HCT116 (cell line): ENCODE results near the gene PRKCA. TPM values are rescaled to one million over a fixed set of nuclear protein-coding genes. Genes with fewer than 3 reads are reported as not detected.

Experiments used
- ATAC-seq: fragments of 200-7000 bp; cut with Tn5 transposase; 2 replicates; pipeline ENCODE4 v1.9.1; 2020; ENCODE audit warnings: mild to moderate bottlenecking, moderate library complexity
- BruUV-seq: library from RNA; stranded (reverse); fragments of 400-500 nt; replicated peaks from 2 replicates; lab custom pipeline; 2021; lab: Mats Ljungman, UMichigan
- CTCF ChIA-PET: fragments of 300-600 bp; sonication (Branson Sonifier 250); formaldehyde crosslinking; loops from one replicate; lab custom pipeline; 2021; ENCODE audit warnings: antibody characterized with exemption; lab: Charles Lee
- POLR2A ChIA-PET: fragments of 300-600, 350-600 bp; sonication (Branson Sonifier 250); formaldehyde crosslinking; loops from one replicate; lab custom pipeline; 2021; ENCODE audit warnings: antibody characterized with exemption; lab: Charles Lee
- RAD21 ChIA-PET, 2 experiments: fragments of 300-600 bp; sonication (Branson Sonifier 250); formaldehyde crosslinking; loops; one replicate each; lab custom pipeline; 2023; ENCODE audit warnings: low total read pairs in 2 of 2; ENCODE audit not compliant: uncharacterized antibody in 2 of 2, unreplicated experiment in 2 of 2, low non-redundant PET in 1 of 2; lab: Charles Lee
- DNase-seq: peaks from one replicate; pipeline ENCODE4 v3.0.0-alpha.2; 2010; ENCODE audit warnings: low read depth, low spot score
- H2AFZ ChIP-seq: fragments of 200-600 bp; shearing (Covaris generic), sonication (generic); 2 replicates; pipeline ENCODE4 v1.6.1; 2017; ENCODE audit warnings: low read depth, mixed run types, mixed read lengths, antibody characterized with exemption, low read length; ENCODE audit not compliant: poor library complexity, severe bottlenecking
- H3K27ac ChIP-seq: 2 replicates; pipeline ENCODE4 v1.5.1; 2012; ENCODE audit warnings: low read depth, low read length
- H3K27me3 ChIP-seq: fragments of 200-600 bp; sonication (generic); 2 replicates; pipeline ENCODE4 v1.6.1; 2016; ENCODE audit warnings: mixed run types, low read length, mixed read lengths; ENCODE audit not compliant: insufficient read depth
- H3K36me3 ChIP-seq, 2 experiments: fragments of 200-500 bp in 1 of 2; fragments of 200-600 bp in 1 of 2; sonication (Bioruptor generic) in 1 of 2; sonication (generic) in 1 of 2; 2 replicates each; pipeline versions ENCODE4 v1.5.1 to v1.6.1; 2014 to 2016; ENCODE audit warnings: low read length in 2 of 2, inconsistent platforms in 1 of 2, mixed read lengths in 1 of 2, mixed run types in 1 of 2; ENCODE audit not compliant: insufficient read depth in 2 of 2, control insufficient read depth in 1 of 2
- H3K4me1 ChIP-seq, 2 experiments: fragments of 200-600 bp in 1 of 2; sonication (generic) in 1 of 2; 2 replicates each; pipeline versions ENCODE4 v1.5.1 to v1.6.1; 2012 to 2017; ENCODE audit warnings: low read length in 2 of 2, inconsistent platforms in 1 of 2, mild to moderate bottlenecking in 1 of 2, mixed read lengths in 1 of 2, mixed run types in 1 of 2, moderate library complexity in 1 of 2; ENCODE audit not compliant: insufficient read depth in 2 of 2, control insufficient read depth in 1 of 2
- H3K4me2 ChIP-seq: fragments of 200-600 bp; sonication (generic); 2 replicates; pipeline ENCODE4 v1.6.1; 2017; ENCODE audit warnings: mixed run types, low read length, mixed read lengths
- H3K4me3 ChIP-seq, 2 experiments: fragments of 200-600 bp in 1 of 2; sonication (generic) in 1 of 2; replicated peaks in 1 of 2; 2 replicates each; pipeline ENCODE4 v1.5.1; 2011 to 2016; ENCODE audit warnings: low read length in 2 of 2, control low read depth in 1 of 2, low read depth in 1 of 2, mild to moderate bottlenecking in 1 of 2, mixed read lengths in 1 of 2, mixed run types in 1 of 2
- H3K79me2 ChIP-seq: fragments of 200-600 bp; sonication (generic); 2 replicates; pipeline ENCODE4 v1.6.1; 2017; ENCODE audit warnings: mild to moderate bottlenecking, mixed run types, low read length, moderate library complexity, mixed read lengths; ENCODE audit not compliant: insufficient read depth
- H3K9ac ChIP-seq: fragments of 200-600 bp; sonication (generic); 2 replicates; pipeline ENCODE4 v1.6.1; 2016; ENCODE audit warnings: low read length, mixed read lengths
- H3K9me2 ChIP-seq: fragments of 200-600 bp; sonication (generic), shearing (Covaris generic); 2 replicates; pipeline ENCODE4 v1.6.1; 2017; ENCODE audit warnings: mixed run types, mild to moderate bottlenecking, moderate library complexity; ENCODE audit not compliant: insufficient read depth
- H3K9me3 ChIP-seq, 2 experiments: fragments of 200-500 bp in 1 of 2; fragments of 200-600 bp in 1 of 2; sonication (Bioruptor generic) in 1 of 2; sonication (generic) in 1 of 2; 2 replicates each; pipeline ENCODE4 v1.6.1; 2014 to 2017; ENCODE audit warnings: low read length in 2 of 2, mixed read lengths in 2 of 2, inconsistent platforms in 1 of 2, low read depth in 1 of 2, mild to moderate bottlenecking in 1 of 2, mixed run types in 1 of 2, moderate library complexity in 1 of 2; ENCODE audit not compliant: control insufficient read depth in 1 of 2, insufficient read depth in 1 of 2
- H4K20me1 ChIP-seq: fragments of 200-600 bp; sonication (generic), shearing (Covaris generic); 2 replicates; pipeline ENCODE4 v1.6.1; 2017; ENCODE audit warnings: mixed run types, mild to moderate bottlenecking, moderate library complexity; ENCODE audit not compliant: insufficient read depth
- CBX3 ChIP-seq: IDR thresholded peaks from 2 replicates; pipeline ENCODE4 v1.6.1; 2012; ENCODE audit warnings: low read depth
- CEBPB ChIP-seq: IDR thresholded peaks from 2 replicates; pipeline ENCODE4 v1.6.1; 2012; ENCODE audit warnings: low read depth
- ELF1 ChIP-seq: IDR thresholded peaks from 2 replicates; pipeline ENCODE4 v1.6.1; 2012; ENCODE audit warnings: low read depth, borderline replicate concordance
- EZH2 ChIP-seq: fragments of 200-600 bp; sonication (generic); IDR thresholded peaks from 2 replicates; pipeline ENCODE4 v1.6.1; 2017; ENCODE audit warnings: antibody characterized with exemption, mixed run types
- EZH2phosphoT487 ChIP-seq: fragments of 200-600 bp; IDR thresholded peaks from 2 replicates; pipeline ENCODE4 v1.6.1; 2018; ENCODE audit warnings: antibody characterized with exemption, borderline replicate concordance
- FOSL1 ChIP-seq: IDR thresholded peaks from 2 replicates; pipeline ENCODE4 v1.6.1; 2012; ENCODE audit warnings: low read depth
- JUND ChIP-seq: IDR thresholded peaks from 2 replicates; pipeline ENCODE4 v1.6.1; 2012
- POLR2A ChIP-seq: IDR thresholded peaks from 2 replicates; pipeline ENCODE4 v1.7.0; 2011; ENCODE audit warnings: borderline replicate concordance; ENCODE audit not compliant: insufficient read depth, insufficient read length; ENCODE audit errors: extremely low read depth
- POLR2AphosphoS5 ChIP-seq: IDR thresholded peaks from 2 replicates; pipeline ENCODE4 v1.6.1; 2011; ENCODE audit warnings: mild to moderate bottlenecking, low read depth, low read length, moderate library complexity
- RAD21 ChIP-seq: IDR thresholded peaks from 2 replicates; pipeline ENCODE4 v1.6.1; 2012; ENCODE audit warnings: low read depth, mild to moderate bottlenecking
- SP1 ChIP-seq: IDR thresholded peaks from 2 replicates; pipeline ENCODE4 v1.6.1; 2012; ENCODE audit warnings: low read depth
- SRF ChIP-seq: IDR thresholded peaks from 2 replicates; pipeline ENCODE4 v1.6.1; 2012; ENCODE audit warnings: low read depth
- YY1 ChIP-seq: IDR thresholded peaks from 2 replicates; pipeline ENCODE4 v1.6.1; 2011; ENCODE audit warnings: low read length, low read depth, moderate library complexity, mild to moderate bottlenecking; ENCODE audit not compliant: insufficient replicate concordance; ENCODE audit errors: extremely low read depth
- ZFX ChIP-seq: fragments of 450-650 bp; IDR thresholded peaks from 2 replicates; pipeline ENCODE4 v1.6.1; 2017
- ZNF274 ChIP-seq: fragments of 200-500 bp; sonication (Bioruptor generic); IDR thresholded peaks from 2 replicates; pipeline ENCODE4 v1.6.1; 2014; ENCODE audit warnings: mild to moderate bottlenecking, low read depth, low read length, inconsistent platforms
- intact Hi-C: fragments of 100-400 bp; cut with micrococcal nuclease; formaldehyde crosslinking; loops from 2 replicates; pipeline ENCODE4 v1.10.0; 2022
- total RNA-seq: library from RNA; stranded (reverse); gene quantifications from one replicate; pipeline ENCODE4 v1.2.1, GENCODE V29; 2021; ENCODE audit not compliant: unreplicated experiment
- TF ChIP-seq, protein P1 (sequence below): IDR thresholded peaks from 2 replicates; pipeline ENCODE4 v1.6.1; 2012
- TF ChIP-seq, protein P2 (sequence below): IDR thresholded peaks from 2 replicates; pipeline ENCODE4 v1.6.1; 2012

Gene PRKCA
- total RNA-seq, 1 experiment from 2014 or later, result 18.8 TPM

DNA sequence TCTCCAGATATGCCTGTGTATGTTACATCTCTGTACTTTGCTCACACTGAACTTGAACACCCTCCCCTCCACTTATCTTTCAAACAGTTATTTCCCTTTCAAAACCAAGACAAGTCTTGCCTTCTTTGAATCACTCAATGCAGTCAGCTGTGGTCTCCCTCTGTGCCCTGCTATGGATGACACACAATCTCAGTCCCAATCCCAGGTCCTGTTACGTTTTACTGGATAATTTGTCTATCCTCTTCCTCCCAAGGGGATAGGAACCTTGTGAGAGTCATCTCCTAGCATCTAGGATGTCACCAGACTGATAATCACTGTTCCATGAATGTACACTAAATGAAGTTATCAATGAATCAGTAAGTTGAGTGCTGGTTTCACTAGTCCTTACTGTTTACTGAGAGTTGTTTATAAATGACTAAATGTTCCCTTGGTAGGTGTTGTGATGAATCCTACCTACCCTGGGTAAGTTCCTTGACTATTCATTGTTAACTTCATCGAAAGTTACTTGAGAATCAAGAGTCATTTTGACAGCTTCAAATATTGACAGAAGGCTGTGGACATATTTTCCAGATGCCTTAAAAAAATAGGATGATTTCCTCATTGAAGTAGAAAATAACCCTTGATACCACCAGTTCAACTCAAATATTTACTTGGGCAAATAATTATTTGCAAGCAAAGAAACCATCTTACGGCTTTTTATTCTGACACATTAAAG is 244.9 kb downstream of the PRKCA start:
- no peaks in the 10 kb centered on the region for H3K79me2 ChIP-seq
- BruUV-seq, result no TSS peak
- H3K9ac ChIP-seq, result no peak overlapping the region
- TF ChIP-seq ZNF274 (no peak), SRF (no peak), FOSL1 (no peak), POLR2A (no peak), POLR2AphosphoS5 (no peak), JUND (no peak), ELF1 (no peak), CBX3 (no peak), EZH2phosphoT487 (no peak), EZH2 (no peak), ZFX (no peak), RAD21 (no peak), YY1 (no peak), SP1 (no peak), CEBPB (no peak)
- TF ChIP-seq, protein P1, sequence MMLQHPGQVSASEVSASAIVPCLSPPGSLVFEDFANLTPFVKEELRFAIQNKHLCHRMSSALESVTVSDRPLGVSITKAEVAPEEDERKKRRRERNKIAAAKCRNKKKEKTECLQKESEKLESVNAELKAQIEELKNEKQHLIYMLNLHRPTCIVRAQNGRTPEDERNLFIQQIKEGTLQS, result no peak
- TF ChIP-seq, protein P2, sequence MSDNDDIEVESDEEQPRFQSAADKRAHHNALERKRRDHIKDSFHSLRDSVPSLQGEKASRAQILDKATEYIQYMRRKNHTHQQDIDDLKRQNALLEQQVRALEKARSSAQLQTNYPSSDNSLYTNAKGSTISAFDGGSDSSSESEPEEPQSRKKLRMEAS, result no peak
- TF ChIP-seq, all 23 proteins: peak for 0
- Histone ChIP-seq H3K4me3 (no peak overlapping the region), H3K4me2 (no peak overlapping the region), H3K9me2 (no peaks in the 10 kb centered on the region), H3K27ac (no peak overlapping the region), H3K9me3 (peaks cover 0 to 15% of the 10 kb centered on the region in 2 experiments; a peak in 1 of 4 replicates), H3K27me3 (no peaks in the 10 kb centered on the region), H3K4me1 (peaks cover 55 to 56% of the 10 kb centered on the region in 2 experiments), H3K36me3 (no peaks in the 10 kb centered on the region), H4K20me1 (no peaks in the 10 kb centered on the region), H2AFZ (no peak overlapping the region)
- CTCF ChIA-PET, result interaction anchor here (2.8 kb wide), 1 partner anchor 20 kb away, joined by 12 read pairs; no protein-coding TSS in a partner anchor
- RAD21 ChIA-PET, result no interaction called here
- intact Hi-C loops, result no loop called here
- no peak for DNase-seq
- POLR2A ChIA-PET, result no interaction called here
- no peak for ATAC-seq
